Osteocyte (in vitro differentiated cells): ENCODE results near the gene FGD5. TPM values are rescaled to one million over a fixed set of nuclear protein-coding genes. Genes with fewer than 3 reads are reported as not detected.

Source experiments
- DNase-seq: peaks from one replicate; pipeline ENCODE4 v3.0.0; 2021; ENCODE audit warnings: mixed read lengths; ENCODE audit not compliant: unreplicated experiment; ENCODE audit errors: extremely low spot score
- H3K27ac Mint-ChIP-seq: one replicate; pipeline ENCODE4 v1.8.0; 2021; ENCODE audit warnings: mild to moderate bottlenecking, mixed read lengths; ENCODE audit not compliant: unreplicated experiment
- H3K27me3 Mint-ChIP-seq: one replicate; pipeline ENCODE4 v1.8.0; 2021; ENCODE audit warnings: mixed read lengths; ENCODE audit not compliant: unreplicated experiment
- H3K36me3 Mint-ChIP-seq: one replicate; pipeline ENCODE4 v1.8.0; 2021; ENCODE audit warnings: mixed read lengths; ENCODE audit not compliant: unreplicated experiment
- H3K4me1 Mint-ChIP-seq: one replicate; pipeline ENCODE4 v1.8.0; 2021; ENCODE audit warnings: mixed read lengths; ENCODE audit not compliant: unreplicated experiment
- H3K4me3 Mint-ChIP-seq: one replicate; pipeline ENCODE4 v1.8.0; 2021; ENCODE audit warnings: mild to moderate bottlenecking, moderate library complexity, mixed read lengths; ENCODE audit not compliant: unreplicated experiment
- H3K9me3 Mint-ChIP-seq: one replicate; pipeline ENCODE4 v1.8.0; 2021; ENCODE audit warnings: mixed read lengths; ENCODE audit not compliant: unreplicated experiment
- CTCF ChIP-seq: fragments of 200-600 bp; sonication (generic); IDR thresholded peaks from 2 replicates; pipeline ENCODE4 v1.5.0; 2021; ENCODE audit warnings: antibody characterized with exemption, mild to moderate bottlenecking, moderate library complexity
- total RNA-seq: library from RNA; stranded (reverse); gene quantifications from 2 replicates; pipeline ENCODE4 v1.2.1, GENCODE V29; 2021

The FGD5 gene
- total RNA-seq, 1 donor from 2014 or later = not detected

GRCh38 chr3:14794435-14794834 is 24.3 kb upstream of the FGD5 start:
- DNase-seq = no peak
- no peaks in the 10 kb centered on the region for H3K36me3 Mint-ChIP-seq
- TF ChIP-seq CTCF = no peak
- H3K4me3 Mint-ChIP-seq = no peak overlapping the region
- H3K4me1 Mint-ChIP-seq = peaks cover 4% of the 10 kb centered on the region
- H3K9me3 Mint-ChIP-seq = no peaks in the 10 kb centered on the region
- H3K27me3 Mint-ChIP-seq = peaks cover 42% of the 10 kb centered on the region
- no peak overlapping the region for H3K27ac Mint-ChIP-seq

- Mint-ChIP-seq H3K27ac (no peak overlapping the region), H3K4me3 (no peak overlapping the region), H3K9me3 (no peaks in the 10 kb centered on the region), H3K36me3 (no peaks in the 10 kb centered on the region), H3K27me3 (peaks cover 34% of the 10 kb centered on the region), H3K4me1 (peaks cover 4% of the 10 kb centered on the region)
- no peak for TF ChIP-seq CTCF
- no peak for DNase-seq
These were observed 22.8 kb upstream of the FGD5 start for GRCh38 chr3:14795996-14796395.

GRCh38 chr3:14796403-14797077 is 22.2 kb upstream of the FGD5 start:
- H3K36me3 Mint-ChIP-seq = no peaks in the 10 kb centered on the region
- TF ChIP-seq CTCF = no peak
- H3K4me1 Mint-ChIP-seq = peaks cover 4% of the 10 kb centered on the region
- no peak overlapping the region for H3K27ac Mint-ChIP-seq
- no peak for DNase-seq
- no peaks in the 10 kb centered on the region for H3K9me3 Mint-ChIP-seq
- H3K4me3 Mint-ChIP-seq = no peak overlapping the region
- peaks cover 30% of the 10 kb centered on the region for H3K27me3 Mint-ChIP-seq

GRCh38 chr3:14797731-14798130 is 21.0 kb upstream of the FGD5 start:
- peaks cover 4% of the 10 kb centered on the region for H3K4me1 Mint-ChIP-seq
- H3K36me3 Mint-ChIP-seq = no peaks in the 10 kb centered on the region
- H3K27me3 Mint-ChIP-seq = peaks cover 28% of the 10 kb centered on the region

GRCh38 chr3:14798231-14798630 is 20.5 kb upstream of the FGD5 start:
- no peaks in the 10 kb centered on the region for H3K36me3 Mint-ChIP-seq
- no peaks in the 10 kb centered on the region for H3K9me3 Mint-ChIP-seq
- peaks cover 30% of the 10 kb centered on the region for H3K27me3 Mint-ChIP-seq
- no peak for DNase-seq
- no peak overlapping the region for H3K27ac Mint-ChIP-seq
- peaks cover 3% of the 10 kb centered on the region for H3K4me1 Mint-ChIP-seq
- no peak for TF ChIP-seq CTCF
- H3K4me3 Mint-ChIP-seq = no peak overlapping the region

More at GRCh38 chr3:14797731-14798130, 21.0 kb upstream of the FGD5 start:
- no peak for DNase-seq
- Mint-ChIP-seq H3K9me3 (no peaks in the 10 kb centered on the region), H3K27ac (no peak overlapping the region), H3K4me3 (no peak overlapping the region)
- no peak for TF ChIP-seq CTCF
